DMS53 (cell line): ENCODE data around the gene TDRD10.

Experiments
- DNase-seq: peaks from one replicate; lab custom pipeline; 2025; lab: John Stamatoyannopoulos, UW

The TDRD10 gene, protein sequence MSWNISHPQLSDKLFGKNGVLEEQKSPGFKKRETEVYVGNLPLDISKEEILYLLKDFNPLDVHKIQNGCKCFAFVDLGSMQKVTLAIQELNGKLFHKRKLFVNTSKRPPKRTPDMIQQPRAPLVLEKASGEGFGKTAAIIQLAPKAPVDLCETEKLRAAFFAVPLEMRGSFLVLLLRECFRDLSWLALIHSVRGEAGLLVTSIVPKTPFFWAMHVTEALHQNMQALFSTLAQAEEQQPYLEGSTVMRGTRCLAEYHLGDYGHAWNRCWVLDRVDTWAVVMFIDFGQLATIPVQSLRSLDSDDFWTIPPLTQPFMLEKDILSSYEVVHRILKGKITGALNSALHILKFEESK

GRCh38 chr1:154502066-154502743 lies at the start of gene TDRD10, which contains the start of gene SHE:
Gene TDRD10, plus strand, starts transcription at chr1:154502219. Its CDS starts 4,685 bp downstream, at chr1:154506904.
Gene SHE, minus strand, starts transcription at chr1:154502412. Its CDS starts 386 bp downstream, at chr1:154502026.
- peak; percentile 28 for DNase-seq

DNA sequence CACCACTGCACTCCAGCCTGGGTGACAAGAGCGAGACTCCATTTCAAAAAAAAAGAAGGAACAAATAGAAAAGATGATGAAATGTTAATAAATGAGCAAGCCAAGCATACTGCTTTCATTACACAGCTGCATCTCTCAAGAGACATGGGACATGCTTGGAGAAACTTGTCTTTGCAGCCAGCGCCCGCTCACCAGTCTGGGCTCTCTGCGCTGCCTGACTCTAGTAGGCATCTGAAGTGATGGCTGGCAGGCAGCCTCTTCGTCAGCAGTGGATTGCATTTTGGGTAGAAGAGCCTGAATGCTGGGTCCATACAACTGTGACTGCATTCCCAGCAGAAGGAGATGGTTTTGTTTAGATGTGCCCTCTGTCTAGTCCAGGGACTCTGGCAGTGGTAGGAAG lies 48.9 kb upstream of the TDRD10 start:
- DNase-seq = no peak

DNA sequence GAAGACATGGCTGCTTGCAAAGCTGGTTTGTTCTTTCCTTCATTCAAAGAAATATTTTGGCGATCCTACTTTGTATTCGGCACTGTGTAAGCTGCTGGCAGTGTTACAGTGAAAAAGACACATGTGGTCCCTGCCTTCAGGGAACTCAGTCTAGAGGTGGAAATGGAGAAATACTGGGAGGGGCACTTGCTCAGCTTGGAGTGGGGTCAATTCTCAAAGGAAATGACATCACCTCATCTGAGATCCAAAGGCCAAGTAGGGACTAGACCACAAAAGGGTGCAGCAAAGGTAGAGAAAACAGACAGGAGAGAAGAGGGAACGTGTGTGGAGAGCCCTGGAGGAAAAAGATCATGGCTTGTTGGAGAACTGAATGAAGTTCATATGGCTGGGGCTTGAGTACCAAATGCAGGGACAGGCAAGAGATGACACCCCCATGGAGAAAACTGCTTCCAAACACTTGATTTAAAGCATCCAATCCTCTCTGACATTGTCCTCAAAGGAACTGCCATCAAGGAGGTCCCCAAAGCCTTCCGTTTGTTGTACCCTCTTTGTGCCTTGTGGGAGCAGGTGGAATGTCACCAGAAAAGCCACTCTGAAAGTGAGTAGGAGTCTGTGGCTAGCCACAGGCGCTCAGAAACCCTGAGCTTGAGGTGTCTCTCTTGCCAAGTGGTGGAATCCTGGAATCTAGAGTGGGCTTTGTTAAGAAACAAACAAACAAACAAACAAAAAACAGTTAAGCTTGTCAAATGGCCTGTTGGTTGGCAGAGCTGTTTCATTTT lies 48.3 kb upstream of the TDRD10 start:
- DNase-seq = peak; percentile 16

DNA sequence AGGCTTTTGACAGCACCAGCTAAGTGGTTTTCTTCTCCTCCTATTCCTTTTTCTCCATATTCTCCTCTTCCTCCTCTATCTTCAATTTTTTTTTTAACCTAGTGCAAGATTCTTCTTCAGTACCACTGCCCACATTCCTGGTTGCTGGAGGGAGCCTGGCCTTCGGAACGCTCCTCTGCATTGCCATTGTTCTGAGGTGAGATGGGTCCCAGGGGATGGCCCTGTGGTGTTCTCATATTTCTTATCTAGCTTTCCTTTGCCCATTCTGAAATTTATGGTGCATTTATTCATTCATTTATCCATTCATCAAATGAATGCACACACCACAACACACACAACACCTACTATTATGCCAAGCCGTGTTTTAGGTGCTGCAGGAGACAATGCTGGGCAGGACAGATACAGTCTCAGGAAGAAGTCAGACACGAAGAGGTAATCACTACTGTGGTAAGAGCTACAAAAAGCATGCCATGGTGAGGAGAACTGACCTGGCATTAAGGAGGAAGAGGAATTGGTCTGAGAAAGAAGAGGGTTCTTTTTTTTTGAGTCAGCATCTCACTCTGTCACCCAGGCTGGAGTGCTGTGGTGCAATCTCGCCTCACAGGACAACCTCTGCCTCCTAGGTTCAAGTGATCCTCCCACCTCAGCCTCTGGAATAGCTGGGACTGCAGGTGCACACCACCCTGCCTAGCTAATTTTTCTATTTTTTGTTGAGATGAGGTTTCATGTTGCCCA lies 47.5 kb upstream of the TDRD10 start:
- DNase-seq = no peak

DNA sequence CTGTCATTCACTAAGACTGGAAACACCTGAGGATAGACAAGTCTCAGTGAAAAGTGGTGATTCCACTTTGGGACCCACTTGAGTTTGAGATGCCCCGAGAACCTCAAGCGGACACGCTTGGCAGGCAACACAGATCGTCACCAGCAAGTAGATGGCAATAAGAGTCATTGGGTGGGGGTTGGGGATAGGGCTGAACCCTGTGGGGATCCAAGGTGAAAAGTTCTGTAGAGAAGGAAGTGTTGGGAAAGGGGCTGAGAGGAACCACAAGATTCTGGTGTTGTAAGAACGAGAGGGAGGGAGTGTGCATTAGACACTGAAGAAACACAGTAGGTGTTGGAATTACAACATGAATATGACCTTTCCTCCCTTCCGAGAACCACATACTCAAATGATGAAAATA lies 45.4 kb upstream of the TDRD10 start:
- DNase-seq = no peak

DNA sequence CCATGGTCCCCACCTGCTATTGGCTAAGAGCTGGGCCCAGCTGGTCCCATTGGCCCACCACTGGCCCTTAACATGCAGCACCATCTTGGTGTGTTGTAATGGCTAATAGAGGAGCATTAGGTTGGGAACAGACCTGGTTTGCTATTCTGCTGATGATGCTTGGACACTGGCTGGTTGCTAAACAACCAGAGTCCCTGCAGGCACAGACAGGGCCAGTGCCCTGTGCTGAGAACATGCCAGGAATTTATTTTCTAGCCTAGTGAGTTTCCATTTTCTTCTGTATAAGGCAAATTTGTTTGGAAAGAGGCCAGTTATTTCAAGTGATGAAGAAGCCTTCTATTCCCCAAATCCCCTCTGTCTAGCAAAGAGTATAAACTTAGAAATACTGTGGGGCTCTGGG lies 42.9 kb upstream of the TDRD10 start:
- DNase-seq = no peak

DNA sequence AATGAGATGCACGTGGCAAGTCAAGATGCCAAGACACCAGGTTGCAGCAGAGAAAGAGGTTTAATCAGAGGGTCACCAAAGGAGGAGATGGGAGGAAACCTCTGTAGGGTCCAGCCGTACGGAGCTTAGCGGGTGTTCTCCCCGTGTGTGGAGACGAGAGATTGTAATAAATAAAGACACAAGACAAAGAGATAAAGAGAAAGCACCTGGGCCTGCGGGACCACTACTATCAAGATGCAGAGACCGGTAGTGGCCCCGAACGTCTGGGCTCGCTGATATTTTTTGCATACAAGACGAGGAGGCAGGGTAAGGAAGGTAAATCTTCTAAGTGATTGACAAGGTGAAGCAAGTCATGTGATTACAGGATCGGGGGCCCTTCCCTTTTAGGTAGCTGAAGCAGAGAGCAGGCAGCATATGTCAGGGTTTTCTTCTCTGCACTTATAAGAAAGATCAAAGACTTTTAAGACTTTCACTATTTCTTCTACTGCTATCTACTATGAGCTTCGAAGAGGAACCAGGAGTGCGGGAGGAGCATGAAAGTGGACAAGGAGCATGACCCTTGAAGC lies 41.2 kb upstream of the TDRD10 start:
- DNase-seq = no peak

DNA sequence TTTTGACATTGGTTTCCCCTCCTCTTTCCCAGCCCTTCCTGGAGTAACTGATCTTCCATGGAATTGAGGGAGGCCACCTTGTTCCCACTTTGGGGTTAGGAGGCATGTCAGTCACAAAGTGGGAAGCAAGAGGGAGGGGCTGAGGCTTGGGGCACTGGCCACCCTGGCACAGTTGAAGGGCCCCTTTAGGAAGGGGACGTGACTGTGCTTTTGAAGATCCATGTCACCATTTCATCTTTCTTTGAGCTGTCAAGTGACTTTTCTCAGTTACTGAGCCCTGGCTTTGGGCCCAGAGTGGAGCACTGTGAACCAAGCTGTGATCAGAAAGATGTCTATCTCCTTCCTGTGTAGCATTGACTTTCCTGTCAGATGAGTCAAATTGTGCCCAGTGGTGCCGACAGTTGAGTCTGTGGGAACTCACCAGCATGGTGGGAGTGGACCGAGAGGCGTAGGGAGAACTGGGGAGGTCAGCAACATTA lies 38.5 kb upstream of the TDRD10 start:
- DNase-seq = no peak

GRCh38 chr1:154465621-154466195 lies 36.3 kb upstream of the TDRD10 start:
- DNase-seq = no peak

- no peak for DNase-seq
Measured at GRCh38 chr1:154466206-154466605, 35.8 kb upstream of the TDRD10 start.

DNA sequence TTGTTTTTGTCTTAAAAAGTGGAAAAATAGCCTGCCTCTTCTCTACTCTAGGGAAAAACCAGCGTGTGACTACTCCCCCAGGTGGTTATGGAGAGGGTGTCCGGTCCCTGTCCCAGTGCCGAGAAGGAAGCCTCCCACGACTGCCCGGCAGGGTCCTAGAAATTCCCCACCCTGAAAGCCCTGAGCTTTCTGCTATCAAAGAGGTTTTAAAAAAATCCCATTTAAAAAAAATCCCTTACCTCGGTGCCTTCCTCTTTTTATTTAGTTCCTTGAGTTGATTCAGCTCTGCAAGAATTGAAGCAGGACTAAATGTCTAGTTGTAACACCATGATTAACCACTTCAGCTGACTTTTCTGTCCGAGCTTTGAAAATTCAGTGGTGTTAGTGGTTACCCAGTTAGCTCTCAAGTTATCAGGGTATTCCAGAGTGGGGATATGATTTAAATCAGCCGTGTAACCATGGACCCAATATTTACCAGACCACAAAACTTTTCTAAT lies 35.0 kb upstream of the TDRD10 start:
- no peak for DNase-seq

DNA sequence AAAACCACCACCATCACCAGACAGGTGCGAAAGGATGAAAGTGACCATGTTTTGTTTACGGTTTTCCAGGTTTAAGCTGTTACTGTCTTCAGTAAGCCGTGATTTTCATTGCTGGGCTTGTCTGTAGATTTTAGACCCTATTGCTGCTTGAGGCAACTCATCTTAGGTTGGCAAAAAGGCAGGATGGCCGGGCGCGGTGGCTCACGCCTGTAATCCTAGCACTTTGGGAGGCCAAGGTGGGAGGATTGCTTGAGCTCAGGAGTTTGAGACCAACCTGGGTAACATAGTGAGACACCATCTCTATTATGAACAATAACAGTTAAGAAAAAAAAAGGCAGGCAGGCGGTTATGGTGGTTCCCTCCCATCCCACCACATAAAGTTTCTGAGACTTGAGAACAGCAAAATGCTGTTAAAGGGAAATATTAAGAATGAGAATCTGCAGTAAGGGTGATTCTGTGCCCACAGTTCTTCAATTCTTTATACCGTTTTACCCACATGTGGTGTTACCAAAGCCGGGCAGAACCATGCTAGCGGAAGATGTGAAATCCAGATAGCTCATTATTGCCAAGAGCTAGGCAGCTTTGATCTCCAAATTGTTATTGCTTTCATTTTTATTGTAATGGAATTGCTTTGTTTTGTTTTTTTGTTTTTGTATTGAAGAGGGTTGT lies 34.5 kb upstream of the TDRD10 start:
- no peak for DNase-seq

DNA sequence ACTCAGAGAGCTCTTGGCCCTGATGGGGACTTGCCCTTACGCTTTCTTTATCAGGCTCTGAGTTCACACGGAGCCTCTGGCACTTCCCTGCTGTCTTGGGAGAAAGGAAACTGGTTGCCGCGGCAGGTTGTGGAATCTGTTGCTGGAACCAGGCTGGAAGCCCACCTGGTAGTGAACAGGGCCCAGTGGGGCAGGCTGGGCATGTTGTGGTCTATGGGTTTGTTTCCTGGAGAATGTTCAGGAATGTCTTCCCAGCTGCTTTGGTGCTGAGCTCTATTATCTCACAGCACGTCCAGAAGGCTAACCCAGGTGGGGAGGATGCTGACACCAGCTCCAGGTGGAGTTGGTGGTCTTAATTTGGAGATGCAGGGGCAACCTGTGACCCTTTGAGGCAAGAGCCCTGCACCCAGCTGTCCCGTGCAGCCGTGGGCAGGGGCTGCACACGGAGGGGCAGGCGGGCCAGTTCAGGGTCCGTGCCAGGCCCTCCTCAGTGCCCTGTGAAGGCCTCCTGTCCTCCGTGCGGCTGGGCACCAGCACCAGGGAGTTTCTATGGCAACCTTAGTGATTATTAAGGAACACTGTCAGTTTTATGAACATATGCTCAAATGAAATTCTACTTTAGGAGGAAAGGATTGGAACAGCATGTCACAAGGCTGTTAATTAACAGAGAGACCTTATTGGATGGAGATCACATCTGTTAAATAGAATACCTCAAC lies 33.3 kb upstream of the TDRD10 start:
- DNase-seq = no peak

DNA sequence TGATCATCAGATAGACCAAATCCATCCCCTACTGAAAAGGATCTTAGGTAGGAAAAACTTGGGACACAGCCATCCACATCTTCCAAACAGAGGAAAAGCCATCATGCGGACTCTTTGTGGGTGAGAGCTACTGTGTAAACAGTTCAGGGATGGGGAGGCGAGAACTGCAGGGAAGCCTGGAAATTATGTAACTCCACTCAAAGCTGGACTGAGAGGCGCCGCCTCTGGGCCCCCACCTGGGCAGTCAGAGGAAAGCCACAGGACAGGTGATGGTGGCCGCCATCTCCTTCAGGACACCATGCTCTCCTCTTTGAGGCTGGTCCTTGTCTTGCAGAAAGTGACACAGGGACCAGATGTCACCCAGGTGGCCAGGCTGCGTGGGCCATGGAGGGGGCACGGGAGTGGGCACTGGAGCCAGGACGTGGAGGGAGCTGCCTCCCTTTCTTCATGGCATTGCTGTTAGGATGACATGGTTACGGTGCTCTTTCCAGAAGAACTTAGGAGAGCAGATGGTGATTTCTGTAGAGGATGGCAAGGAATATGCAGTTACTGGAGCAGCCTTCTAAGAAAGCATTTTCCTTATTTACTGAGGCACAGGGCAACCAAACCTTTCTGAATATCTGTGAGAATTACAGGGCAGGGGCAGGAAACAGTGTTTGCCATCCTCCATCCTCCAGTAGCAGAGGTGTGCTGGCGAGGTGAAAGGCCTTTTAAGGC lies 32.0 kb upstream of the TDRD10 start:
- DNase-seq = peak; percentile 67

- no peak for DNase-seq
Measured at GRCh38 chr1:154471304-154471703, 30.7 kb upstream of the TDRD10 start.

DNA sequence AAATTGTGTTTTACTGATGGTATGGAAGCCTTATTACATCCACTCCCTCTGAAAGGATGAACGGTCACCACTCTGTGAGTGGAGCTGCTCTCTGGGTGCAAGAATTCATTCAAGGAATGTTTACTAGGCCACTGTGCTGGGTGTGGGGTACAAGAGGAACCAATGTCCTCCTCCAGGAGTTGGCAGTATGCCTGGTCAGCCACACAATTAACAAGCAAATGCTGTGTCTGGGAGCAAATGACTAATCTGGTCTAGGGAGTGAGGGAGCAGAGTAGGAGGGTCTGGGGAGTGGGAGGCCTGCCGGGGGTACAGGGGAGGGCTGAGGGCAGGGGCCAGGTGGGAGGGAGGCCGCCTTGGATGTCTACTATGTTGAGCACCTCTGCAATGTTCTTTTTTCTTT lies 27.2 kb upstream of the TDRD10 start:
- no peak for DNase-seq

- no peak for DNase-seq
Measured at GRCh38 chr1:154476791-154477190, 25.2 kb upstream of the TDRD10 start.

- DNase-seq = no peak
Measured at GRCh38 chr1:154478013-154478412, 24.0 kb upstream of the TDRD10 start.

DNA sequence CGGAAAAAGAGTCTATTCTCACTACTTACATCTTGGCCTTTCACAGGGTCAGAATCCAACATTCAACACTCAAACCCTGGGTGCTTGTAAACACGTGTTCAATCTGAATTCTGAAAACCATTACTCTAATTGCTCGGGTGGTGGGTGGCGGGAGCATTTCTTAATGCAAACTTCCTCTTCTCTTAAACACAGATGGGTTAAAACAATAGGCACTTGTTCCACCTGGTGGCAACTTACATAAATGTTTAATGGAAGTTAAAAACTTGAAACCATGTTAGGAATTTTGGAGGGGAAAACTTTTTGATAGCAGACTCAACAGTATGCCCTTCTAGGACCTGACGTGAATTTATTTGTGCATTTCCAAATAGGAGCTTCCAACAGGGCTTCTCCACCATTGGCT lies 23.4 kb upstream of the TDRD10 start:
- DNase-seq = no peak
